Neural crest cell (in vitro differentiated cells): Measurements from ENCODE around the gene DACH1. TPM values are rescaled to one million over a fixed set of nuclear protein-coding genes. Genes with fewer than 3 reads are reported as not detected.

Experiments used
- DNase-seq: peaks from one replicate; pipeline ENCODE4 v3.0.0; 2021; ENCODE audit warnings: low read depth, mixed read lengths, low spot score
- H3K27ac Mint-ChIP-seq: one replicate; pipeline ENCODE4 v1.8.0; 2021; ENCODE audit warnings: mild to moderate bottlenecking, mixed read lengths; ENCODE audit not compliant: unreplicated experiment
- H3K27me3 Mint-ChIP-seq: 2 replicates; pipeline ENCODE4 v1.8.0; 2021; ENCODE audit warnings: low read depth, mild to moderate bottlenecking, mixed read lengths
- H3K36me3 Mint-ChIP-seq: 2 replicates; pipeline ENCODE4 v1.8.0; 2021; ENCODE audit warnings: low read depth, mild to moderate bottlenecking, mixed read lengths
- H3K4me1 Mint-ChIP-seq: 2 replicates; pipeline ENCODE4 v1.8.0; 2021; ENCODE audit warnings: mixed read lengths
- H3K4me3 Mint-ChIP-seq: one replicate; pipeline ENCODE4 v1.8.0; 2021; ENCODE audit warnings: mild to moderate bottlenecking, mixed read lengths
- H3K9me3 Mint-ChIP-seq: 2 replicates; pipeline ENCODE4 v1.8.0; 2021; ENCODE audit warnings: mixed read lengths
- CTCF ChIP-seq: fragments of 200-600 bp; sonication (generic); conservative IDR thresholded peaks from 2 replicates; pipeline ENCODE4 v1.5.0; 2021; ENCODE audit warnings: antibody characterized with exemption, mild to moderate bottlenecking
- total RNA-seq: library from RNA; stranded (reverse); gene quantifications from 2 replicates; pipeline ENCODE4 v1.2.1, GENCODE V29; 2021

Gene DACH1
- total RNA-seq, 1 donor from 2014 or later, result 23.7 TPM

DNA sequence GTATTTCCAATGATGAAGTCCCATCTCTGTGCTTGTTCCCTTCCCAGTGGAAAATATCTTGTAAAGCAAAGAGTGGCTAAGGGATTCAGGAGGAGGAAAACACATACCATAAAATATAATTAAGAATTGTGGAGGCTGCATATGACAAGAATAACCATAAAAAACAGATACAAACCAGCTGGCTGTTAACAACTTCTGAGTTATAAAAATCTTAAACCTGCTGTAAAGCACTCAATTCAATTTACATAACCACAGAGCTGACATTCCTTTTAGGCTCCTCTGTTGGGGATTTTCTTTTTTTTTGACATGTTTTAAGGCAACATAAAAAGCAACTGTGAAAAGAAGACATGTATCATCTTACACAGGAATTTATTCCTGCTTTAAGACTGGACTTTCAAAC lies 207.6 kb downstream of the DACH1 start:
- H3K27me3 Mint-ChIP-seq, result no peaks in the 10 kb centered on the region

GRCh38 chr13:71645467-71645866 lies 221.5 kb downstream of the DACH1 start:
- Mint-ChIP-seq H3K36me3 (no peaks in the 10 kb centered on the region), H3K27me3 (no peaks in the 10 kb centered on the region), H3K4me1 (peaks cover 49% of the 10 kb centered on the region), H3K4me3 (no peak overlapping the region), H3K27ac (no peak overlapping the region), H3K9me3 (no peaks in the 10 kb centered on the region)
- no peak for TF ChIP-seq CTCF
- DNase-seq, result no peak

More for the DNA sequence above, 207.6 kb downstream of the DACH1 start:
- no peaks in the 10 kb centered on the region for H3K9me3 Mint-ChIP-seq
- no peak overlapping the region for H3K4me3 Mint-ChIP-seq
- H3K36me3 Mint-ChIP-seq, result no peaks in the 10 kb centered on the region
- TF ChIP-seq CTCF, result no peak
- peaks cover 15% of the 10 kb centered on the region for H3K4me1 Mint-ChIP-seq
- no peak overlapping the region for H3K27ac Mint-ChIP-seq
- no peak for DNase-seq

- no peak overlapping the region for H3K4me3 Mint-ChIP-seq
- no peak for TF ChIP-seq CTCF
- no peaks in the 10 kb centered on the region for H3K36me3 Mint-ChIP-seq
- no peak overlapping the region for H3K27ac Mint-ChIP-seq
- no peaks in the 10 kb centered on the region for H3K27me3 Mint-ChIP-seq
- DNase-seq, result no peak
- no peaks in the 10 kb centered on the region for H3K9me3 Mint-ChIP-seq
- H3K4me1 Mint-ChIP-seq, result peaks cover 50% of the 10 kb centered on the region
Observed at GRCh38 chr13:71644579-71644978, 222.4 kb downstream of the DACH1 start.

DNA sequence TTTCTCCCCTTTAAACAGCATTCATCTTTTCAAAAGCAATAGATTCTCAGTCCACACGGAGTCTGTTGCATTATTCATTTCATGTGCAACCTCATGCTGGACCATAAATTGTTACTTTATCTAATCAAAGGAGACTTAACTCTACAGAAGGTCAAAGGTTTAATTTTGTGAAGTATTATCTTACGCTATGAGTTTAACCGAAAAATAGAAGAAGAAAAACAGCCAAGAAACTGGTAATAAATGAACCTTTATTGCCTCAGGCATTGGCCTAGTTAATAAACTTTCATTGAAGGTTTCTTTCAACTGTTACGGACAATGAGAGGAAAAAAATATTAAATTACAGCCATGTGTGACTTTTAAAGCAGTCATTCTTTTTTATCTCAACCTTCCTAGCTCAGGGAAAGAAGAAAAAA lies 223.6 kb downstream of the DACH1 start:
- DNase-seq, result no peak
- no peaks in the 10 kb centered on the region for H3K36me3 Mint-ChIP-seq
- no peaks in the 10 kb centered on the region for H3K9me3 Mint-ChIP-seq
- H3K27ac Mint-ChIP-seq, result peak overlapping the region; percentile 7
- H3K4me3 Mint-ChIP-seq, result no peak overlapping the region
- no peaks in the 10 kb centered on the region for H3K27me3 Mint-ChIP-seq
- peaks cover 59% of the 10 kb centered on the region for H3K4me1 Mint-ChIP-seq
- no peak for TF ChIP-seq CTCF

DNA sequence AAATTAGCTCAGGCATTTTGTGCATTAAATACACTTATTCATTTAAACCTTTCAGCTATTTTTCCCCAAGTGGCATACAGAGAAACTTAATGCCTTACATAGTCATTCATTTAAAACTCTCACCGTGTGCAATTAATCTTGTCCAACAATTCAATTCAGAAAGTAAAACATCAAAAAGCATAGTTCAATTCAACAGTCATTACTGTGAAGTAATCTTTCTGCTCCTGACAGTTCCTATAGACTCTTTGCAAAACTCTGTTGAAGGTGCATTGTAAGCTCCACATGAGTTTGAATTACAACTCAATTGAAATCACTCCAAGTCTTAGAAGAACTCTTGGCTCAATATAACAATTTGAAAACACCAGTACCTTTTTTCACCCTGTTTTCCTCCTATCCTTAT lies 228.3 kb downstream of the DACH1 start:
- H3K4me3 Mint-ChIP-seq, result peak overlapping the region; percentile 1
- H3K4me1 Mint-ChIP-seq, result peaks cover 64% of the 10 kb centered on the region

More for the DNA sequence above, 228.3 kb downstream of the DACH1 start:
- Mint-ChIP-seq H3K27ac (no peak overlapping the region), H3K27me3 (no peaks in the 10 kb centered on the region), H3K36me3 (no peaks in the 10 kb centered on the region), H3K9me3 (no peaks in the 10 kb centered on the region)
- TF ChIP-seq CTCF, result no peak
- DNase-seq, result no peak
